Ovary (tissue), 9 donors: ENCODE data around the gene CRAMP1. TPM values are rescaled to one million over a fixed set of nuclear protein-coding genes. Genes with fewer than 3 reads are reported as not detected.

Experiments
- DNase-seq, 5 donors: peaks; one replicate each; pipeline ENCODE4 v3.0.0-alpha.2; 2019 to 2020
- H3K27ac ChIP-seq, 2 donors: fragments of 200-600 bp; one replicate each; pipeline versions ENCODE4 v1.5.1 to v1.8.0; 2019 to 2022
- H3K27me3 ChIP-seq: fragments of 200-600 bp; one replicate; pipeline ENCODE4 v1.8.0; 2022
- H3K36me3 ChIP-seq: fragments of 200-600 bp; sonication (generic); one replicate; pipeline ENCODE4 v1.5.1; 2019
- H3K4me1 ChIP-seq: one replicate; pipeline ENCODE4 v1.8.1; 2013; ENCODE audit warnings: mild to moderate bottlenecking, moderate library complexity; ENCODE audit not compliant: insufficient read depth
- H3K4me3 ChIP-seq: fragments of 200-600 bp; sonication (generic); one replicate; pipeline ENCODE4 v1.5.1; 2017
- H3K9me3 ChIP-seq, 2 donors: fragments of 200-600 bp in 1 of 2; sonication (generic) in 1 of 2; one replicate each; pipeline versions ENCODE4 v1.5.1 to v1.8.1; 2013 to 2019; ENCODE audit warnings: mild to moderate bottlenecking in 1 of 2, moderate library complexity in 1 of 2
- EP300 ChIP-seq: sonication (generic); formaldehyde crosslinking; IDR thresholded peaks from one replicate; pipeline ENCODE4 v1.6.1; 2017; ENCODE audit warnings: antibody characterized with exemption
- POLR2A ChIP-seq: fragments of 450-650 bp; IDR thresholded peaks from one replicate; pipeline ENCODE4 v1.6.1; 2017; ENCODE audit warnings: antibody characterized with exemption, mild to moderate bottlenecking, moderate library complexity
- WGBS, 3 donors: extraction: QIAGEN DNeasy Blood & Tissue Kit in 1 of 3; methylation state at CpG; one replicate each; pipeline versions ENCODE4 v1.1.5 to v1.1.7; 2013 to 2017; 5-methylcytosine and 5-hydroxymethylcytosine counted together
- intact Hi-C, 4 donors: fragments of 100-400 bp; cut with DNase I; formaldehyde crosslinking; loops; one replicate each; pipeline versions ENCODE4 v1.11.0 to v1.15.1; 2022 to 2023
- polyA plus RNA-seq, 2 donors: library from polyadenylated mRNA; stranded (reverse); fragments of 200-250 nt in 1 of 2; fragments of 350-450 nt in 1 of 2; fragmentation: Illumina TruSeq in 1 of 2; extraction: RNeasy Lipid Tissue Mini Kit (QIAGEN cat#74804) in 1 of 2; gene quantifications; one replicate each; pipeline ENCODE4 v1.2.3, GENCODE V29; 2013 to 2014
- total RNA-seq, 7 donors: library from RNA; depleted of rRNA in 2 of 7; stranded (reverse); fragments of >200 nt in 2 of 7; fragmentation: NEBNext Ultra II Directional in 3 of 7; extraction: Animal tissue kit (Norgen Biotek cat#: 25700) in 3 of 7; gene quantifications; one replicate each; pipeline versions ENCODE4 v1.1.0 to v1.2.4, GENCODE V29; 2016 to 2023
- TF ChIP-seq, protein P1 (sequence below), 3 donors: fragments of 450-650 bp in 2 of 3; fragments of 200-600 bp in 1 of 3; IDR thresholded peaks; one replicate each; pipeline versions ENCODE4 v1.5.1 to v1.8.0; 2016 to 2022; ENCODE audit warnings: antibody characterized with exemption in 3 of 3, mild to moderate bottlenecking in 1 of 3
- donor health status: DM: no; HTN: no; CAD: no; lungs with moderate emphysema.
- donor health status: DM: no; HTN: no; CAD: no.
- donor health status: Bipolar disorder and iron deficiency.
- donor health status: DM: yes; HTN: yes; CAD: no.
- donor health status: DM: no; HTN: no; CAD: no.
- donor health status: DM: yes; HTN: yes; CAD: no.

The CRAMP1 gene
- total and polyA plus RNA-seq, 9 donors: 6.9 to 21.0 (median 17.4) TPM

DNA sequence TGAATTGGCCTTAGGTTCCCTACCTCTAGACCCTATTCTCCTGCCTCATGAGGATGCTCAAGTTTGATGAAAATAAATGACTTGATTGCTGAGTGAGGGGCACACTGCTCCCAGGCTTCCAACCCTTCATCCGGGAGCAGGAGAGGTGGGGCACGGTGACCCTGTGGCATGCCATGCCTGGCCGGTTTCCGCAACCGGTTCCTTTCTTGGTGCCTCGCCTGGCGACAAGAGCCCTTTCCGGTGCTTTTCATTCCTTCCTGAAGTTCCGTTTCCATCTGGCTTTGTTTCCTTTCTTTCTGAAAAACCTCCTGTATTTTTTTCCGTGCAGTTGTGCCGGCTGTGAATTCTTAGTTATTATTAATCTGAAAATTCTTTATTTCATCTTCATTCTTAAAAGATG lies 27.7 kb downstream of the CRAMP1 start:
- WGBS, 3 donors: 58 to 72% (median 61%) methylated on average over 11 of the region's 11 CpGs
- Histone ChIP-seq H3K27me3 (no peaks in the 10 kb centered on the region), H3K9me3 (no peaks in the 10 kb centered on the region), H3K4me1 (peaks cover 2% of the 10 kb centered on the region), H3K4me3 (no peak overlapping the region), H3K27ac (no peak overlapping the region), H3K36me3 (no peaks in the 10 kb centered on the region)
- no peak for DNase-seq
- TF ChIP-seq POLR2A: no peak
- TF ChIP-seq, protein P1, sequence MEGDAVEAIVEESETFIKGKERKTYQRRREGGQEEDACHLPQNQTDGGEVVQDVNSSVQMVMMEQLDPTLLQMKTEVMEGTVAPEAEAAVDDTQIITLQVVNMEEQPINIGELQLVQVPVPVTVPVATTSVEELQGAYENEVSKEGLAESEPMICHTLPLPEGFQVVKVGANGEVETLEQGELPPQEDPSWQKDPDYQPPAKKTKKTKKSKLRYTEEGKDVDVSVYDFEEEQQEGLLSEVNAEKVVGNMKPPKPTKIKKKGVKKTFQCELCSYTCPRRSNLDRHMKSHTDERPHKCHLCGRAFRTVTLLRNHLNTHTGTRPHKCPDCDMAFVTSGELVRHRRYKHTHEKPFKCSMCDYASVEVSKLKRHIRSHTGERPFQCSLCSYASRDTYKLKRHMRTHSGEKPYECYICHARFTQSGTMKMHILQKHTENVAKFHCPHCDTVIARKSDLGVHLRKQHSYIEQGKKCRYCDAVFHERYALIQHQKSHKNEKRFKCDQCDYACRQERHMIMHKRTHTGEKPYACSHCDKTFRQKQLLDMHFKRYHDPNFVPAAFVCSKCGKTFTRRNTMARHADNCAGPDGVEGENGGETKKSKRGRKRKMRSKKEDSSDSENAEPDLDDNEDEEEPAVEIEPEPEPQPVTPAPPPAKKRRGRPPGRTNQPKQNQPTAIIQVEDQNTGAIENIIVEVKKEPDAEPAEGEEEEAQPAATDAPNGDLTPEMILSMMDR (IDR thresholded peaks at IDR 0.05): no peak
- no peak for TF ChIP-seq EP300
- intact Hi-C loops: no loop called here

DNA sequence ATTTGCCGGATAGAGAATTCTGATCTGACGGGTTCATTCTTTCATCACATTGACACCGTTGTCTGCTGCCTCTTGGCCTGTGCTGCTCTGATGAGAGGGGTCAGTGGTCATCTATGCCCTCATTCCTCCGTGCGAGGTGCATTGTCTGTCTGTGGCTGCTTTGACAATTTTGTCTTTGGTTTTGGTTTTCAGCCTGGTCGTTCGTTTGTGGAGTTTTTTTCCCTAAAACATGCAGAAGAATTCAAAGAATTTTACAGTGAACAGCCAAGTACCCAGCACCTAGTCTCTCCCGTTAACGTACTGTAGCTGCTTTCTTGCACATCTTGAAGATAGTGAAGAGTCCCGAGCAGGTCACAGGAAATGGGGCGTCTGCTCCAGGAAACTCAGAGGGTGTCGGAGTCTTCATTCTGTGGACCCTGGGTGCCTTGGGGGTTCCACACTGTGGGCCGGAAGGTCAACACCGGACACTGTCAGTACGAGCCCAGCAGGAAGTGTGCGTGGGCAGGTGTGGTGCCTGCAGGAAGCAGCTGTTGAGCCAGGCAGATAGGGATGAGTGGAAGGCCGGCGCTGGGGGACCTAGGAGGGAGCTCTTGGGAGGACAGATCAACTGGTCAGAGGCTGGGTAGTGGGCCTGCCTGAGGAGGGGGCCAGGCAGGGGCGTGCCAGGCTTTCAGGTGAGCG lies 28.2 kb downstream of the CRAMP1 start:
- Histone ChIP-seq H3K4me1 (peaks cover 2% of the 10 kb centered on the region), H3K9me3 (no peaks in the 10 kb centered on the region), H3K27ac (no peak overlapping the region), H3K27me3 (no peaks in the 10 kb centered on the region), H3K4me3 (no peak overlapping the region), H3K36me3 (no peaks in the 10 kb centered on the region)
- intact Hi-C loops: no loop called here
- TF ChIP-seq EP300 (no peak), POLR2A (no peak)
- TF ChIP-seq, protein P1 (IDR thresholded peaks at IDR 0.05): no peak
- 41 to 53% (median 50%) methylated on average over 19 to 20 of the region's 20 CpGs for WGBS, 3 donors
- DNase-seq: no peak

DNA sequence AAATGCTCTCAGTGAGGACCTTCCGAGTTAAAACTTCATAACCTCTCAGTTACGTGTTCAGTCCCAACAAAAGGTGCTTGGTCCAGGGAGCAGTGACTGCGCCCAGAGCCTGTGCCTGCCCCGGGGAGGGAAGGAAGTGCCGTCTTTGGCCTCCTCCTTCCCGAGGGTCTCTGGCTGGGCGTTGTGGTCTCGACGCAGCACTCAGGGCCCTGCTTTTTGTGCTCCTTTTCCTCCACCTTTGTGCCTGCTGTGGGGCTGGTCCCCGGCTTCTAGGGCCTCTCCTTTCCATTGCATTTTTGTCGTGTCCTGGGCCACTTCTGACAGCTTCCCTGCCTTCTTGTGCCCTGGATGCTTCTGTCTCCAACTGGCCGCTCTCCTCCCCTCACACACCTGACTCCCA lies 29.1 kb downstream of the CRAMP1 start:
- intact Hi-C loops: no loop called here
- DNase-seq: no peak
- no peak overlapping the region for H3K4me3 ChIP-seq
- no peak overlapping the region for H3K27ac ChIP-seq
- TF ChIP-seq EP300: no peak
- WGBS, 3 donors: 93% methylated on average over 12 of the region's 12 CpGs
- H3K27me3 ChIP-seq: no peaks in the 10 kb centered on the region
- peaks cover 2% of the 10 kb centered on the region for H3K4me1 ChIP-seq
- H3K36me3 ChIP-seq: no peaks in the 10 kb centered on the region
- H3K9me3 ChIP-seq: no peaks in the 10 kb centered on the region

DNA sequence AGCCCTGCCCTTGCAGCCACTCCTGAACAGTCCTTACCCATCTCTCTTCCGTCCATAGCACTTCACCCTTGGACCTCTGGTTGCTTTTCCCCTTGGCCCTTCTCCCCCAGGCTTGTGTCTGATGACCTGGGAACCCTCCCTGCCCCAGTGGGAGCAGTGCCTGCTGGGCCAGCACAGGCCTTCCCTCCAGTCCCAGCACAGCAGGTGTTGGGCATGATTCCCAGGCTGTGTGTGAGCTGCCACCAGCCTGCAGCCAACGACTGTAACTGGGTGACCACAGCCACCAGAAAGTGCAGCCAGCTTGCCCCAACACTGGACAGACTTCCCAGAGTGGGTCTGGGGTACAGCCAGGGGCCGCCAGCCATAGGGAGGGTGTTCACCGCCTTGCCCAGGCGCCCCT lies 30.0 kb downstream of the CRAMP1 start:
- H3K27me3 ChIP-seq: no peaks in the 10 kb centered on the region
- intact Hi-C loops: no loop called here
- H3K27ac ChIP-seq: no peak overlapping the region
- H3K4me3 ChIP-seq: no peak overlapping the region
- no peak for DNase-seq
- no peaks in the 10 kb centered on the region for H3K9me3 ChIP-seq
- no peaks in the 10 kb centered on the region for H3K36me3 ChIP-seq
- peaks cover 2% of the 10 kb centered on the region for H3K4me1 ChIP-seq
- TF ChIP-seq, protein P1 (IDR thresholded peaks at IDR 0.05): no peak
- no peak for TF ChIP-seq POLR2A
- TF ChIP-seq EP300: no peak
- 79 to 87% (median 83%) methylated on average over 5 of the region's 5 CpGs for WGBS, 3 donors

DNA sequence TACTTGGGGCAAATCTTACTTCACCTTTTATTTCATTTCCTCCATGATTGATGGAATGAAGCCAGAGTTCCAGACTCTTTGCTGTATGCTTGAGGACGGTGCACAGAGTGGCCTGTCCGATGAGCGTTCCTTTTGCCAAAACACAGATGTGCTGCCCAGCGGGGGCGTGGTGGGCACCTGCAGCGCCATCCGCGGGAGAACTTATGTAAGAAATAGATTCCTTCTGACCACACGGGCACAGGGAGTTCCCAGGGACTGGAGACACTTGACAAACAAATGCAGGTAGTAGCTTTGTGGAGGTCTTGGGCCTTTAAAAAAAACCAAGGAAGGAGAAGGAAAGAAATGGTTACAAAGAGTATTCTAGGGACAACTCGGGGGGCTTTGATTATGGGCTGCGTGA lies 30.6 kb downstream of the CRAMP1 start:
- intact Hi-C loops: no loop called here
- Histone ChIP-seq H3K9me3 (no peaks in the 10 kb centered on the region), H3K4me3 (no peak overlapping the region), H3K27ac (no peak overlapping the region), H3K4me1 (peaks cover 2% of the 10 kb centered on the region), H3K36me3 (no peaks in the 10 kb centered on the region), H3K27me3 (no peaks in the 10 kb centered on the region)
- TF ChIP-seq POLR2A (no peak), EP300 (no peak)
- TF ChIP-seq, protein P1 (IDR thresholded peaks at IDR 0.05): no peak
- 89 to 93% (median 92%) methylated on average over 11 of the region's 11 CpGs for WGBS, 3 donors
- DNase-seq: no peak
